Measurements from ENCODE around the gene NOL11.
"Not testable (repeated sequence)": the region's sequence is repeated elsewhere in the genome, so short reads cannot be mapped to it uniquely, and the experiment has no call there.

NOL11 gene

GRCh38 chr17:67711916-67712315, 5.8 kb upstream of the NOL11 start:
- no peak for DNase-seq

DNA sequence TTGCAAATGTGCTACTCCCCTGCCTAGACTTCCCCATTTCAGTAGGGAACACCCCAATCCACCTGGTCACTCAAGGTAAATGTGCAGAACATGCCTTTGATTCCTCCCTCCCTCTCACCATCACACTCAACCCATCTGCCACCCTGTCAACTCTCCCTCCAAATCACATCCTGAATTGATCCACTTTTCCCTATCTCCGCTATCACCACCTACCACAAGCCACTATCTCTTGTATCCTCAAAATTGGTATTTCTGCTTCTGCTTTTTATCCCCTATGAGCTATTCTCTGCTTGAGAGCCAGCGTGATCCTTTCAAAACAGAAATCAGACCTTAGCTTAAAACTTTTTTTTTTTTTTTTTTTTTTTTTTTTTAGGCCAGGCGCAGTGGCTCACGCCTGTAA, 5.4 kb upstream of the NOL11 start:
- no peak for DNase-seq

GRCh38 chr17:67713169-67713568, 4.6 kb upstream of the NOL11 start:
- no peak for DNase-seq

DNA sequence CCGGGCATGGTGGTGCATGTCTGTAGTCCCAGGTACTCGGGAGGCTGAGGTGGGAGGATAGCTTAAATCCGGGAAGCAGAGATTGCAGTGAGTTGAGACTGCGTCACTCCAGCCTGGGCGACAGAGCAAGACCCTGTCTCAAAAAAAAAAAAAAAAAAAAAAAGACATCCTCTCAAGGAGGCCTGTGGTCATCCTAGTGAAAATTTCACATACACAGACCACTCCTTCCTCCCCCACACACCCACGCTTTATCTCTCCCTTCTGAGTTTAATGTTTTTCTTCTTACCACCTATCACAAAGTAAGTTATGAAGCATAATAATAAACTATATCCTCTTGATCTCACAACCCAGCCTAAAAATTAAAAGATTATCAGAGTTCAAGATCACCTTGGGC, 1.3 kb upstream of the NOL11 start:
- no peak for DNase-seq

DNA sequence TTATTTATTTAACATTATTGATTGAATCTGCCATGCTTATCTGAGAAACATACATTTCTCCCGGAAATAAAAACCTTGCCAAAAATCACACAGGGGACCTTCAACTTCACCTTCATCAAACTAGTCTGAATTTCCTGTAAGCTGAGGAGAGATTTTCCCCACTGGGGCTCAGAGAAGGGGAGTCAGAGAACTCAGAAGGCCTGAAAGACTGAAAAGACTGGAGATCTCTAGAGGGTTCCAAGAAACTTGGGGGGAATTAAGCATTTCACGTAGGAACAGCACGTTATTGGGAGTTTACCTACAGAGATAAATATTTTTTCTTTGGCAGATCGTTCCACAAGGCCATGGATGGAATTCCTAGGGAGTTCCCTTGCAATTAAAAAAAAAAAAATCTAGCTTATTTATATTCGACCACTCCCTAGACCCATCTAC, 528 bp upstream of the NOL11 start:
- DNase-seq, result no peak

GRCh38 chr17:67718325-67718941, 697 bp downstream of the NOL11 start:
- DNase-seq, result no peak

GRCh38 chr17:67725373-67725791, 7.6 kb downstream of the NOL11 start:
- no peak for DNase-seq

GRCh38 chr17:67725807-67726206, 8.1 kb downstream of the NOL11 start:
- no peak for DNase-seq

GRCh38 chr17:67727152-67728039, 9.7 kb downstream of the NOL11 start:
- DNase-seq, result not testable (repeated sequence)

DNA sequence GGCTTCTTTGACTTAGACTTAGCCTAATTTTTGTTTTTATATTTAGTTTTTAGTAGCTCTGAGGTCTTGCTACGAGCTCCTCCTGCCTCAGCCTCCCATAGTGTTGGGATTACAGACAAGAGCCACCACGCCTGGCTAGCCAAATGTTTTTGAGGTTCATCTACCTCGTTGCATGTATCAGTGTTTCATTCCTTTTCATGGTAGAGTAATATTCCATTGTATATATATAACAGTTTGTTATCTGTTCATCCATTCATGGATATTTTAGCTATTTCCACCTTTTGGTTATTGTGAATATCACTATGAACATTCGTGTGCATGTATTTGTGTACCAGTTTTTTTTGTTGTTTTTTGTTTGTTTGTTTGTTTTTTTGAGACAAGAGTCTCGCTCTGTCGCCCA, 12.2 kb downstream of the NOL11 start:
- no peak for DNase-seq

- DNase-seq, result no peak
Observed at GRCh38 chr17:67730731-67731130, 13.0 kb downstream of the NOL11 start.

- no peak for DNase-seq
Observed at GRCh38 chr17:67733449-67733848, 15.7 kb downstream of the NOL11 start.

DNA sequence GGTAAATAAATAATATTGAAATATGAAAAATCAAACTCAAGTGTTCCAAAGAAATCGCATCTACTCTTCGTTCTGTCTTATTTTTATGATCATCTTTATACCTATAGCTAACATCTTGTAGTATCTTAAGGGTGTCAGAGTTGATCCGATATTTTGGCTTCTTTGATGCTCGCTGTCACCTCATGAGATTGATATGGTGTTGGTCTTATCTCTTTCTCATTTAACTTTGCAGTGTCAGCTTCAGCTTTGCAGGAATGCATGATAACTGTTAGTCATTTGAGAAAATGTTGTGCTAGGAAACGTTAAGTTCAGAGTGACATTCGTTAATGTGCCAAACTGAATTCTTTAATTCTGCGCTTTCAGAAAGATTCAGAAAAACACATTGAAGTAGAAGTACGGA, 19.4 kb downstream of the NOL11 start:
- DNase-seq, result no peak

GRCh38 chr17:67742025-67742424, 24.3 kb downstream of the NOL11 start:
- no peak for DNase-seq

GRCh38 chr17:67746704-67747571, 29.2 kb downstream of the NOL11 start:
- no peak for DNase-seq

DNA sequence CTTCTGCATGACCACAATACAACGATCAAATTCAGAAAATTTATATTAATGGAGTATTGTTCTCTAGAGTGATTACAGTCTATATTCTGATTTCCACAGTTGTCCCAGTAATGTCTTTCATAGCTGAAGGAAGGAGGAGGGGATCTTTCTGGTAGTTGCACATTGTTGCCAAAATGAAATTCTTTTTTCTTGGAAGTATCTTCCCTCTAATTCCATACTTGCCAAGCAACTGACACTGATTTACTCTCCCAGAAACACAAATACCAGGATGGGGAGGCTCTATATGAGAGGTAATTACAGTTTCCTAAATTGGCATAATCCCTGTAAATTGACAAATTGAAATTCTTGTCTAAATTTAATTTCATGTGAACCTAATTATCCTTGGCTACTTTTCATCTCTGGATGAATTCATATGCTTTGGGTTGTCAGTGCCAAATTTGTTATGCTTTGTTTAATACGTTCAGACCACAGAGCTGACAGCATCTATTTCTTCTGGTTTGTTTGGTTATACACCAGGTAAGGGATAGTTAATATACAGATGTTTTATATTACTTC, 30.0 kb downstream of the NOL11 start:
- DNase-seq, result no peak

- DNase-seq, result no peak
Observed at GRCh38 chr17:67750067-67750466, 32.3 kb downstream of the NOL11 start.

DNA sequence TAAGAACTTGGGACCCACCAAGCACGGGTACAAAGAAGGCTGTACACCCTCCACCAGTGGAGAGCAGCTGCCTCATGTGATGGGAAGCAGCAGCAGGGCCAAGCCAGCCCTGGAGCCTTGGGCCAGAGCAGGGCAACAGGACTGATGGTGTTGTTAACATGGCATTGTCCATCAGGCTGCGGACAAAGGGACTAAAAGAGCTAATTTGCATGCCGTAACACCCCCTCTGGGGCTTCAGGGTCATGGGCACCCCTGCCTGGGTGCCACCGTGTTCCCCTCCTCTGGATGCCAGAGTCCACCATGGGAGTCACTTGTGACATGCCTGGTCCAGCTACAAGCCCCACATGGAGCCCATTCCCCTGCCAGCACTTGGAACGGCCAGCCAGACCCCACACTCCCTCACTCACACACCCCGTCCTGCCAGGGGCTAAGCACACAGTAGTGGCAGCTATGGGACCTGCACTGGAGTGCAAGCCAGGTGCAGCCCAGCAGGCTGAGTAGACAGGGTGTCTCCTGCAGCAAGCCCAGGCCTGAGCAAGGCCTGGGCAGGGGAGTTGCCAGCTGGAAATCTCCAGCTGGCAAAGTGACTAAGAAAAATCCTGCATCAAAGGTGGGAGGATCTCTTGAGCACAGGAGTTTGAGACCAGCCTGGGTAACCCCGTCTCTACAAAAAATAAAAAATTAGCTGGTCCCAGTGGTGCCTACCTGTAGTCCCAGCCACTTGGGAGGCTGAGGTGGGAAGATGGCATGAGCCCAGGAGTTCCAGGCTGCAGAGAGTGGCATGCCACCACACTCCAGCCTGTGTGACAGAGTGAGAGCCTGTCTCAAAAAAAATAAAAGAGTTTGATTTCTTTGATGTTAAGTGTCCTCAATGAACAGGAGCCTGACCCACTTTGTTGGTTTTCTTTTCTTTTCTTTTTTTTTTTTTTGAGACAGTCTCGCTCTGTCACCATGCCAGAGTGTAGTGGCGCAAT, 33.7 kb downstream of the NOL11 start:
- DNase-seq, result no peak

DNA sequence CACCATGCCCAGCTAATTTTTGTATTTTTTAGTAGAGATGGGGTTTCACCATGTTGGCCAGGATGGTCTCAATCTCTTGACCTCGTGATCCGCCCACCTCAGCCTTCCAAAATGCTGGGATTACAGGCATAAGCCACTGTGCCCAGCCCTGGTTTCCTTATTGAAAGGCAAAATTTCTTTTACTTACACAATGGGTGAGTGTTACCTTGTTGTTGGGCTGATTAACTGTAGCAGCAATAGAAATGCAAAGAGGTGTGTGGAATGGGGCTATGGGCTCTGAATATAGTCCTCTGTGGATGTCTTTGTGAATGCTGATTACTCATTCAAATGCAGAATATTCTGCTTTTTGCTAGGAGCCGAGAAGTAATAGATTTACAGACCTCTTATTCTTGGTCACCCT, 34.4 kb downstream of the NOL11 start:
- not testable (repeated sequence) for DNase-seq

- no peak for DNase-seq
Observed at GRCh38 chr17:67753026-67753425, 35.3 kb downstream of the NOL11 start.

- no peak for DNase-seq
Observed at GRCh38 chr17:67754001-67754400, 36.3 kb downstream of the NOL11 start.

DNA sequence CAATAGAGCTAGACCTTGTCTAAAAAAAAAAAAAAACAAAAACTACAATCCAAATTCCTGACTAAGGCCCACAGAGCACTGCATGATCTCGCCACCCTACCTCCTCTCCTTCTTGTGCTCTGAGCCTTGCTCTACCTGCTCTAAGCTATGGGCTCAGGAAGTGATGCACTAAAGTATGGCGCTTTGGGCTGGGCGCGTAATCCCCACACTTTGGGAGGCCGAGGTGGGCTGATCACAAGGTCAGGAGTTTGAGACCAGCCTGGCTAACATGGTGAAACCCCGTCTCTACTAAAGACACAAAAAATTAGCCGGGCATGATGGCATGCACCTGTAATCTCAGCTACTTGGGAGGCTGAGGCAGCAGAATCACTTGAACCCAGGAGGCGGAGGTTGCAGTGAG, 37.0 kb downstream of the NOL11 start:
- not testable (repeated sequence) for DNase-seq

Measured in NCI-H1417 treated with DMSO at 0.1 percent for 48 hours (cell line).